ENCODE data around the gene STX10.

The STX10 gene

GRCh38 chr19:13129384-13129783 lies 20.8 kb downstream of the STX10 start:
- no peak for TF ChIP-seq CTCF (IDR thresholded peaks at IDR 0.05; ENCODE audit: insufficient read depth, low read length, missing control alignments)
- ChIA-PET CTCF (interaction anchor here (1.2 to 2.2 kb wide), 4 partner anchors 10 to 164 kb away, joined by 6 to 9 read pairs (median 6); no protein-coding TSS in a partner anchor), POLR2A (interaction anchor here (0.6 to 1.0 kb wide), 2 partner anchors 15 to 269 kb away, joined by 3 to 4 read pairs; no protein-coding TSS in a partner anchor)
- no peak overlapping the region for H3K4me3 ChIP-seq (ENCODE audit: low read depth, low read length)
- DNase-seq (ENCODE audit: low read depth, low spot score), result no peak

GRCh38 chr19:13128583-13128982 lies 21.6 kb downstream of the STX10 start:
- POLR2A ChIA-PET, result interaction anchor here (1.0 kb wide), 1 partner anchor 15 kb away, joined by 3 read pairs; no protein-coding TSS in a partner anchor
- H3K4me3 ChIP-seq (ENCODE audit: low read depth, low read length), result no peak overlapping the region
- TF ChIP-seq CTCF (IDR thresholded peaks at IDR 0.05; ENCODE audit: insufficient read depth, low read length, missing control alignments), result no peak
- DNase-seq (ENCODE audit: low read depth, low spot score), result no peak
- CTCF ChIA-PET, result interaction anchor here (1.2 to 2.0 kb wide), 3 partner anchors 9 to 163 kb away, joined by 6 to 9 read pairs (median 7); no protein-coding TSS in a partner anchor

GRCh38 chr19:13127811-13128575 lies 22.2 kb downstream of the STX10 start:
- CTCF ChIA-PET, result interaction anchor here (0.8 to 2.0 kb wide), 3 partner anchors 9 to 152 kb away, joined by 3 to 9 read pairs (median 6); no protein-coding TSS in a partner anchor
- H3K4me3 ChIP-seq (ENCODE audit: low read depth, low read length), result no peak overlapping the region
- no peak for DNase-seq (ENCODE audit: low read depth, low spot score)
- TF ChIP-seq CTCF (IDR thresholded peaks at IDR 0.05; ENCODE audit: insufficient read depth, low read length, missing control alignments), result no peak
- POLR2A ChIA-PET, result interaction anchor here (0.6 to 0.9 kb wide), 2 partner anchors 27 to 143 kb away, joined by 3 to 5 read pairs; no protein-coding TSS in a partner anchor

DNA sequence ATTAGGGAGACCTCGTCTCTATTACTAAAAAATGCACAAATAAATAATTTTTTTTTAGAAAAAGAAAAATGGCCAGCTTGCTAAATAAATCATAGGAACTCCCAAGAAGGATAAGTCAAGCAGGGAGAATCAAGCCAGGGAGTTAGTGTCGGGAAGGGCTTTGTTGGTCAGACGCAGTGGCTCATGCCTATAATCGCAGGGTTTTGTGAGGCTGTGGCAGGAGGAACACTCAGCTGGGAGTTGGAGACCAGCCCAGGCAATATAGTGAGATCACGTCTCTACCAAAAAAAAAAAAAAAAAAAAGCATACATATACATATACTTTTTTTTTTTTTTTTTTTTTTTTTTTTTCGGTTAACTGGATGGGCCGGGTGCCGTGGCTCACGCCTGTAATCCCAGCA lies 23.1 kb downstream of the STX10 start:
- CTCF ChIA-PET, result interaction anchor here (1.2 to 2.6 kb wide), 3 partner anchors 33 to 162 kb away, joined by 4 to 14 read pairs (median 9); no protein-coding TSS in a partner anchor
- no peak for DNase-seq (ENCODE audit: low read depth, low spot score)
- no peak for TF ChIP-seq CTCF (IDR thresholded peaks at IDR 0.05; ENCODE audit: insufficient read depth, low read length, missing control alignments)
- POLR2A ChIA-PET, result interaction anchor here (0.9 kb wide), 1 partner anchor 28 kb away, joined by 5 read pairs; no protein-coding TSS in a partner anchor
- H3K4me3 ChIP-seq (ENCODE audit: low read depth, low read length), result no peak overlapping the region

GRCh38 chr19:13122980-13123957 lies 26.9 kb downstream of the STX10 start:
- no peak for TF ChIP-seq CTCF (IDR thresholded peaks at IDR 0.05; ENCODE audit: insufficient read depth, low read length, missing control alignments)

More at GRCh38 chr19:13122980-13123957, 26.9 kb downstream of the STX10 start:
- H3K4me3 ChIP-seq (ENCODE audit: low read depth, low read length), result no peak overlapping the region
- CTCF ChIA-PET, result interaction anchor here (1.0 to 1.1 kb wide), 3 partner anchors 9 to 158 kb away, joined by 3 to 4 read pairs (median 3); no protein-coding TSS in a partner anchor
- no peak for DNase-seq (ENCODE audit: low read depth, low spot score)
- POLR2A ChIA-PET, result interaction anchor here (0.9 to 1.4 kb wide), 3 partner anchors 9 to 31 kb away, joined by 3 to 4 read pairs (median 4); no protein-coding TSS in a partner anchor

Data from AG04449 (cell line).